Upper lobe of left lung (tissue), 6 donors: ENCODE measurements around the gene NDUFV3. TPM values are rescaled to one million over a fixed set of nuclear protein-coding genes. Genes with fewer than 3 reads are reported as not detected.
A peak's percentile ranks its signal among the peaks of the same experiment; 100 is the strongest.
"Not testable (repeated sequence)": the region's sequence is repeated elsewhere in the genome, so short reads cannot be mapped to it uniquely, and the experiment has no call there.

Experiments
- ATAC-seq, 2 donors: fragments of 200-7000 bp; cut with Tn5 transposase; one replicate each; pipeline ENCODE4 v1.9.1; 2022; ENCODE audit warnings: mild to moderate bottlenecking in 2 of 2, moderate library complexity in 2 of 2; ENCODE audit not compliant: low FRiP score in 2 of 2
- DNase-seq, 2 donors: peaks; one replicate each; pipeline ENCODE4 v3.0.0-alpha.2; 2019 to 2020
- H3K27ac ChIP-seq, 4 donors: fragments of 200-600 bp; sonication (generic); one replicate each; pipeline ENCODE4 v1.5.1; 2016 to 2019
- H3K27me3 ChIP-seq, 4 donors: fragments of 200-600 bp; sonication (generic); one replicate each; pipeline ENCODE4 v1.5.1; 2017 to 2019
- H3K36me3 ChIP-seq, 4 donors: fragments of 200-600 bp; sonication (generic); one replicate each; pipeline ENCODE4 v1.5.1; 2016 to 2019
- H3K4me1 ChIP-seq, 4 donors: fragments of 200-600 bp; sonication (generic); one replicate each; pipeline ENCODE4 v1.5.1; 2018 to 2019
- H3K4me3 ChIP-seq, 4 donors: fragments of 200-600 bp; sonication (generic); one replicate each; pipeline ENCODE4 v1.5.1; 2017 to 2019; ENCODE audit warnings: mild to moderate bottlenecking in 2 of 4, moderate library complexity in 1 of 4
- H3K9me3 ChIP-seq, 4 donors: fragments of 200-600 bp; sonication (generic); one replicate each; pipeline ENCODE4 v1.5.1; 2018 to 2019
- EP300 ChIP-seq, 4 donors: sonication (generic); formaldehyde crosslinking; IDR thresholded peaks; one replicate each; pipeline ENCODE4 v1.5.1; 2017; ENCODE audit warnings: antibody characterized with exemption in 4 of 4, control low read depth in 2 of 4
- POLR2A ChIP-seq, 4 donors: fragments of 450-650 bp; IDR thresholded peaks; one replicate each; pipeline ENCODE4 v1.5.1; 2016 to 2017; ENCODE audit warnings: antibody characterized with exemption in 4 of 4, mild to moderate bottlenecking in 2 of 4
- POLR2AphosphoS5 ChIP-seq, 2 donors: sonication (generic); formaldehyde crosslinking; IDR thresholded peaks; one replicate each; pipeline ENCODE4 v1.5.1; 2017; ENCODE audit warnings: antibody characterized with exemption in 2 of 2
- whole genome bisulfite sequencing, 2 donors: methylation state at CpG; one replicate each; pipeline ENCODE4 v1.1.5; 2017 to 2018; 5-methylcytosine and 5-hydroxymethylcytosine counted together
- total RNA-seq, 6 donors: library from RNA; depleted of rRNA in 4 of 6; stranded (reverse); fragments of >200 nt in 4 of 6; gene quantifications; one replicate each; pipeline versions ENCODE4 v1.1.0 to v1.2.1, GENCODE V29; 2016 to 2021
- TF ChIP-seq, protein P1 (sequence below), 6 experiments: fragments of 450-650 bp in 4 of 6; fragments of 200-600 bp in 2 of 6; sonication (generic) in 2 of 6; IDR thresholded peaks; one replicate each; pipeline ENCODE4 v1.5.1; 2016 to 2019; ENCODE audit warnings: antibody characterized with exemption in 6 of 6
- donor health status: DM: no; HTN: no; CAD: no; lungs with moderate emphysema.
- donor health status: DM: no; HTN: yes; CAD: no; lungs with severe emphysema.

The NDUFV3 gene
- total RNA-seq, 6 donors from 2014 or later = 33.7 to 97.4 (median 44.9) TPM

DNA sequence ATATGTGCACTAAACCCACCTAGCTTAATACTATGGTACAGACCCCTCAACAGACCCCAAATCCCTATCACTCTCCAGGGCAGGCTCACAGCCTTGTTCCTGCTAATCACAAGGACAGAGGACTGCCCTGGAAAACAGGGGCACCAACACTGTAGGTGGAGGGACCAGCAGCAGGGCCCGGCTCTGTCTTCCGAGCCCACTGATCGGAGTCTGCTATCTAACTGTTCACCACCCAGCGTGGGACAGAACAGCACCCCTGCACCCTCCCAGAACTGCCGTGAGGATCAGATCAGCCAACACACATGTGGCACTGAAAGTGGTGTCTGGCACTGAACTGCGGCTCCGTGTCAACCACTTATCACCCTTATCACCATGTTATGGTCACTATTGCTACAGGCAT is 20.0 kb upstream of the NDUFV3 start:
- no peaks in the 10 kb centered on the region for H3K9me3 ChIP-seq

DNA sequence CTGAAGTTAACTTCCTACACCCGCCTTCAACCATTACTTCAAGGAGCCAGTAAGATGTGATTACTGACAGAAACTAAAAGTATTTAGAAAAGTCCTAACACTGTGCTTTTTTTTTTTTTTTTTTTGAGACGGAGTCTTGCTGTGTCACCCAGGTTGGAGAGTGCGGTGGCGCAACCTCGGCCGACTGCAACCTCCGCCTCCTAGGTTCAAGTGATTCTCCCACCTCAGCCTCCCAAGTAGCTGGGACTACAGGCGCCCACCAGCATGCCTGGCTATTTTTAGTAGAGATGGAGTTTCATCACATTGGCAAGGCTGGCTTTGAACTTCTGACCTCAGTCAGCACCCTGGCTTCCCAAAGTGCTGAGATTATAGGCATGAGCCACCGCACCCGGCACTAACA is 17.3 kb upstream of the NDUFV3 start:
- H3K4me1 ChIP-seq = peaks cover 14 to 28% (median 15%) of the 10 kb centered on the region in 4 donors
- H3K36me3 ChIP-seq = peaks cover 20 to 49% (median 40%) of the 10 kb centered on the region in 4 donors
- H3K9me3 ChIP-seq, ATAC-seq, H3K27me3 ChIP-seq, H3K27ac ChIP-seq, DNase-seq, H3K4me3 ChIP-seq: not testable (repeated sequence)
- WGBS, 2 donors = 93 to 94% methylated on average over 10 of the region's 10 CpGs

More for the DNA sequence above, 20.0 kb upstream of the NDUFV3 start:
- 96 to 100% methylated on average over 5 to 7 of the region's 7 CpGs for WGBS, 2 donors
- TF ChIP-seq, protein P1, sequence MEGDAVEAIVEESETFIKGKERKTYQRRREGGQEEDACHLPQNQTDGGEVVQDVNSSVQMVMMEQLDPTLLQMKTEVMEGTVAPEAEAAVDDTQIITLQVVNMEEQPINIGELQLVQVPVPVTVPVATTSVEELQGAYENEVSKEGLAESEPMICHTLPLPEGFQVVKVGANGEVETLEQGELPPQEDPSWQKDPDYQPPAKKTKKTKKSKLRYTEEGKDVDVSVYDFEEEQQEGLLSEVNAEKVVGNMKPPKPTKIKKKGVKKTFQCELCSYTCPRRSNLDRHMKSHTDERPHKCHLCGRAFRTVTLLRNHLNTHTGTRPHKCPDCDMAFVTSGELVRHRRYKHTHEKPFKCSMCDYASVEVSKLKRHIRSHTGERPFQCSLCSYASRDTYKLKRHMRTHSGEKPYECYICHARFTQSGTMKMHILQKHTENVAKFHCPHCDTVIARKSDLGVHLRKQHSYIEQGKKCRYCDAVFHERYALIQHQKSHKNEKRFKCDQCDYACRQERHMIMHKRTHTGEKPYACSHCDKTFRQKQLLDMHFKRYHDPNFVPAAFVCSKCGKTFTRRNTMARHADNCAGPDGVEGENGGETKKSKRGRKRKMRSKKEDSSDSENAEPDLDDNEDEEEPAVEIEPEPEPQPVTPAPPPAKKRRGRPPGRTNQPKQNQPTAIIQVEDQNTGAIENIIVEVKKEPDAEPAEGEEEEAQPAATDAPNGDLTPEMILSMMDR (IDR thresholded peaks at IDR 0.05) = no peak
- TF ChIP-seq EP300 (IDR thresholded peaks at IDR 0.05) = no peak
- no peak for TF ChIP-seq POLR2A (IDR thresholded peaks at IDR 0.05)
- no peak for TF ChIP-seq POLR2AphosphoS5 (IDR thresholded peaks at IDR 0.05)
- DNase-seq (no peak), ATAC-seq (no peak)
- H3K27ac ChIP-seq = no peak overlapping the region
- no peaks in the 10 kb centered on the region for H3K27me3 ChIP-seq
- H3K36me3 ChIP-seq = peaks cover 20 to 76% (median 61%) of the 10 kb centered on the region in 4 donors
- H3K4me3 ChIP-seq = no peak overlapping the region
- peaks cover 2 to 8% (median 4%) of the 10 kb centered on the region in 4 donors for H3K4me1 ChIP-seq

DNA sequence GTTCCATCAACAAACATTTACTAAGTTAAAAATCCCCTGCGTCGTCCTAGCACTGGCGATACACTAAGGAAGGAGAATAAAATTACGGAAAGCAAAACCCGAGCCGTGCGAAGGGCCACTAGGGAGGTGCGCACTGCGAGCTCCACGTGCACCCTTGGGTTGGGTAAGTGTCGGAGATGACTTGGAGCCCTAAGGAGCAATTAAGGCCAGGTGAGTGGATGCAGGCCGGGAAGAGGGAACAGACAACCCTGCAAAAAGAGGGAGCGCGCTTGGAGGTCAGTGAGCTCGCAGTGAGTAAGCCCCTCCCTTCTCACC is 14.5 kb upstream of the NDUFV3 start:
- Histone ChIP-seq H3K4me3 (peak overlapping the region; percentile 63 to 89 (median 78)), H3K27ac (peak overlapping the region; percentile 78 to 89 (median 84)), H3K4me1 (peaks cover 14 to 28% (median 15%) of the 10 kb centered on the region in 4 donors), H3K27me3 (no peaks in the 10 kb centered on the region), H3K36me3 (peaks cover 0 to 21% (median 14%) of the 10 kb centered on the region in 4 donors), H3K9me3 (no peaks in the 10 kb centered on the region)
- ATAC-seq (peak in 1 of 2 donors; percentile 49), DNase-seq (no peak)
- 0% methylated on average over 15 of the region's 15 CpGs for WGBS, 2 donors
- no peak for TF ChIP-seq POLR2AphosphoS5 (IDR thresholded peaks at IDR 0.05)
- TF ChIP-seq, protein P1 (IDR thresholded peaks at IDR 0.05) = no peak
- no peak for TF ChIP-seq EP300 (IDR thresholded peaks at IDR 0.05)
- no peak for TF ChIP-seq POLR2A (IDR thresholded peaks at IDR 0.05)

DNA sequence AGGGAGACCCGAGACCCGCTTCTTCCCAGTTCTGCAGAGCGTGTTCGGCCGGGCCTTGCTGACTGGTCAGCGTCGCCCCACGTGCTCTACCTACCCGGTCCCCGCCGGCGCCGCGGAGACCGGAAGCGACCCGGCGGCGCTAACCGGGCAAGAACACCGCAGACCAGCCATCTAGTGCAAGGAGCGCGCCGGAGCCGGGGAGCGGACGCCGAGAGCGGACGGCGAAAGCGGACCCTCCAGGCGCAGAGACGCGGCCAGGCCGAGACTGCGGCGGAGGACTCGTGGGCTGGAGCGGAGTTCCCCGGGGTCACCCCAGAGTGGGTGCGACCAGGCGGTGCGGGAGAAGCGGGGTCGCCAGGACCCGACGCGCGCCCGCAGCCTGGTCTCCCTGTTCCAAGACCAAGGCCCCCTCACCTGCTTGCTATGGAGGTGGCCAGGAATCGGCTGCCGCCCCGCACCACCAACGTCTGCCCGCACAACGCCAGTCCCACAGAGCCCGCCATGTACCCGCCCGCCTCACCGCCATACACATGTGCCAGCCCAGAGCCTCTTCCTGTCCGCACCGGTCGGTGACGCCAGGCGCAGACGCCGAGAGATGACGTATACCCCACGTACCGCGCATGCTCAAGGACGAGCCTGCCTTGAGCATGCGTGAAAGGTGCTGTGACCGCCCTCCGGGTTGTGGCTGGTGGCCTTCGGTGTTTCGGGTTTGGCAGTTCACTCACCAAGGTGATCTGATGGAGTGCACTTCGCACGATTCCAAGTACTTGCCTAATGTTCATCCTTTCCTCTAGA is 13.9 kb upstream of the NDUFV3 start, which contains the start of gene WDR4:
TSS of gene WDR4 (minus strand) at position 547 of the 795 bp plus-strand sequence. CDS start at position 503, 44 bp downstream.
- H3K4me3 ChIP-seq = peak within 1 kb of the TSS; percentile 63 to 89 (median 78)
- H3K36me3 ChIP-seq = peaks cover 0 to 15% (median 11%) of the 10 kb centered on the region in 4 donors
- WGBS, 2 donors = 0% methylated on average over 8 to 73 of the region's 80 CpGs
- TF ChIP-seq POLR2AphosphoS5 (IDR thresholded peaks at IDR 0.05) (peak; percentile 95 to 98), EP300 (IDR thresholded peaks at IDR 0.05) (peak in 1 of 4 donors; percentile 55), POLR2A (IDR thresholded peaks at IDR 0.05) (peak; percentile 59 to 89 (median 74))
- TF ChIP-seq, protein P1 (IDR thresholded peaks at IDR 0.05) = peak in 3 of 6 experiments; percentile 5 to 46 (median 18)
- DNase-seq = peak; percentile 97
- H3K9me3 ChIP-seq = no peaks in the 10 kb centered on the region
- peak within 1 kb of the TSS; percentile 78 to 89 (median 84) for H3K27ac ChIP-seq
- peak; percentile 99 for ATAC-seq
- peaks cover 14 to 28% (median 15%) of the 10 kb centered on the region in 4 donors for H3K4me1 ChIP-seq
- H3K27me3 ChIP-seq = no peaks in the 10 kb centered on the region

DNA sequence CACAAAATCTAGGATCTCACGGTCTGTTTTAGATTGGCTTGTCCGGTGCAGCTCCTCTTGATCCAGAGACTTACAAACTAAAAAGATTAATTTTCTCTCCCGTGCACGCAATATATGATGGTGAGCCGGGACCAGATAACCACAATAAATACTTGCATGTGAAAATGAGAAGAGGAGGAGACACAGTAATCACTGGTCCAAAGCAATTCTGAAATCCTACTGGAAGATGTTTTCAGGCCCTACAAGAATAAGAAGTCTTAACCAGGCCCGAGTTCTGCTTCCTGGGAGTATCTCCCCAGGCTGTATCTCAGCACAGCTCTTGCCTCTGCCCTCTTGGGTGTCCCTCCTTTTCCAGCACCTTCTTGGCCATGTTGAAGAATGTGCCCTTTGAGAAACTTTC is 12.8 kb upstream of the NDUFV3 start:
- DNase-seq = no peak
- Histone ChIP-seq H3K36me3 (peaks cover 0 to 7% (median 5%) of the 10 kb centered on the region in 4 donors), H3K27me3 (no peaks in the 10 kb centered on the region), H3K27ac (peak overlapping the region in 2 of 4 donors; percentile 84 to 89), H3K4me3 (peak overlapping the region in 3 of 4 donors; percentile 77 to 89 (median 79)), H3K4me1 (peaks cover 14 to 28% (median 15%) of the 10 kb centered on the region in 4 donors), H3K9me3 (no peaks in the 10 kb centered on the region)
- WGBS, 2 donors = 85 to 94% methylated on average over 6 of the region's 6 CpGs
- ATAC-seq = no peak
- TF ChIP-seq POLR2AphosphoS5 (IDR thresholded peaks at IDR 0.05) (no peak), POLR2A (IDR thresholded peaks at IDR 0.05) (no peak), EP300 (IDR thresholded peaks at IDR 0.05) (no peak)
- TF ChIP-seq, protein P1 (IDR thresholded peaks at IDR 0.05) = no peak
